Measurements from ENCODE around the gene LRP8.

DNA sequence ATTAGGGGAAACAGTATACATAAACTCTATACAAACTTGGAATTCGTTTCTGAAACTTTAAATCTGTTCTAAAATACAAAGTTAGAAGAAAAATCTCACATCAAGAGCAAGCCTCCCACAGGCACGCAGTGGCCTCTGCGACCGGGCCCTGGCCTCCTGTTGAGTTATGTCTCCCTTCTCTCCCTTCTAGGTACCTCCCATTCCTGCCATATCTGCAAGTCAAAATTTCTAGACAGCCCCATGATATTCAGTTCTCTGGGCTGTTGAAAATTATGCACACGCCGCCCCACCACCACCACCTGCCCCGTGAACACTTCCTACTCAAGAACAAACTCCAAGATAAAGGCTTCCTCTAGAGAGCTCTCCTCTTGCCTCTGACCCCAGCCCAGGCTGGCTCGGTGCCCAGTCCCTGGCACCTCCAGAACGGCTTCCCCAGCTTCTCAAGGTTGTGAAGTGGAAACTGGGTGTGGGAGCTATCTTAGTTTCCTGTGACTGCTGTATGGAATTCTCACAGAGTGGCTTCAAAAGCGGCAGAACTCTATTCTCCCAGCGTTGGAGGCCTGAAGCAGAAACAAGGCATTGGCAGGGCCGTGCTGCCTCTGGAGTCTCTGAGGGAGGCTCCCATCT, 37.7 kb upstream of the LRP8 start:
- TF ChIP-seq, protein P1, sequence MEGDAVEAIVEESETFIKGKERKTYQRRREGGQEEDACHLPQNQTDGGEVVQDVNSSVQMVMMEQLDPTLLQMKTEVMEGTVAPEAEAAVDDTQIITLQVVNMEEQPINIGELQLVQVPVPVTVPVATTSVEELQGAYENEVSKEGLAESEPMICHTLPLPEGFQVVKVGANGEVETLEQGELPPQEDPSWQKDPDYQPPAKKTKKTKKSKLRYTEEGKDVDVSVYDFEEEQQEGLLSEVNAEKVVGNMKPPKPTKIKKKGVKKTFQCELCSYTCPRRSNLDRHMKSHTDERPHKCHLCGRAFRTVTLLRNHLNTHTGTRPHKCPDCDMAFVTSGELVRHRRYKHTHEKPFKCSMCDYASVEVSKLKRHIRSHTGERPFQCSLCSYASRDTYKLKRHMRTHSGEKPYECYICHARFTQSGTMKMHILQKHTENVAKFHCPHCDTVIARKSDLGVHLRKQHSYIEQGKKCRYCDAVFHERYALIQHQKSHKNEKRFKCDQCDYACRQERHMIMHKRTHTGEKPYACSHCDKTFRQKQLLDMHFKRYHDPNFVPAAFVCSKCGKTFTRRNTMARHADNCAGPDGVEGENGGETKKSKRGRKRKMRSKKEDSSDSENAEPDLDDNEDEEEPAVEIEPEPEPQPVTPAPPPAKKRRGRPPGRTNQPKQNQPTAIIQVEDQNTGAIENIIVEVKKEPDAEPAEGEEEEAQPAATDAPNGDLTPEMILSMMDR (IDR thresholded peaks at IDR 0.05; ENCODE audit: low read depth, low read length): no peak
- no peak for TF ChIP-seq EZH2phosphoT487 (IDR thresholded peaks at IDR 0.05; ENCODE audit: low read depth)
